ENCODE measurements around the gene PTH2R.

DNA sequence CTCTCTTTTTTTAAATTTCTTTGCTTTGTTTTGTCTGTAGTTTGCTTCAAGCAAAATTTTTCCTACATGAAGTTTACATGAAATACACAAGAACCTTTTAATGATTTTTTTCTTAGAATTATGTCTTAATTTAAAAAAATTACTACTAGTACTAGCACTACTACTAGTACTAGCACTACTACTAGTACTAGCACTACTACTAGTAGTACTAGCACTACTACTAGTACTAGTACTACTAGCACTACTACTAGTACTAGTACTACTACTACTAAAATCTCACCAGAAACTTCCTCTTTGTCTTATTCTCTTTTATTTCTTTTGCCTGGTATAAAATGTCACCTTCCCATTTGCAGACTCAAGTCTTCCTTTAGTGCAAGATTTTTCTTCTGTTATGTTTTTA lies 71.1 kb downstream of the PTH2R start:
- TF ChIP-seq, protein P1, sequence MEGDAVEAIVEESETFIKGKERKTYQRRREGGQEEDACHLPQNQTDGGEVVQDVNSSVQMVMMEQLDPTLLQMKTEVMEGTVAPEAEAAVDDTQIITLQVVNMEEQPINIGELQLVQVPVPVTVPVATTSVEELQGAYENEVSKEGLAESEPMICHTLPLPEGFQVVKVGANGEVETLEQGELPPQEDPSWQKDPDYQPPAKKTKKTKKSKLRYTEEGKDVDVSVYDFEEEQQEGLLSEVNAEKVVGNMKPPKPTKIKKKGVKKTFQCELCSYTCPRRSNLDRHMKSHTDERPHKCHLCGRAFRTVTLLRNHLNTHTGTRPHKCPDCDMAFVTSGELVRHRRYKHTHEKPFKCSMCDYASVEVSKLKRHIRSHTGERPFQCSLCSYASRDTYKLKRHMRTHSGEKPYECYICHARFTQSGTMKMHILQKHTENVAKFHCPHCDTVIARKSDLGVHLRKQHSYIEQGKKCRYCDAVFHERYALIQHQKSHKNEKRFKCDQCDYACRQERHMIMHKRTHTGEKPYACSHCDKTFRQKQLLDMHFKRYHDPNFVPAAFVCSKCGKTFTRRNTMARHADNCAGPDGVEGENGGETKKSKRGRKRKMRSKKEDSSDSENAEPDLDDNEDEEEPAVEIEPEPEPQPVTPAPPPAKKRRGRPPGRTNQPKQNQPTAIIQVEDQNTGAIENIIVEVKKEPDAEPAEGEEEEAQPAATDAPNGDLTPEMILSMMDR (IDR thresholded peaks at IDR 0.05) = no peak
- TF ChIP-seq POLR2A (IDR thresholded peaks at IDR 0.05) = no peak
